ENCODE data around the gene PEX6. TPM values are rescaled to one million over a fixed set of nuclear protein-coding genes. Genes with fewer than 3 reads are reported as not detected.

The PEX6 gene
- total and polyA plus RNA-seq, 2 of the 13 experiments (the other 11 are each of a cell fraction or from before 2014, with no cell fraction given), result 5.1 to 6.7 TPM

- POLR2A ChIA-PET, result interaction anchor here (2.5 kb wide), 1 partner anchor 21 kb away, joined by 13 read pairs; the partner anchor contains the start of gene PPP2R5D
- H3K4me3 ChIP-seq (replicated peaks in 1 of 3; ENCODE audit: insufficient read depth in 1 of 3, low read depth in 2 of 3, low read length in 3 of 3), result no peak overlapping the region
- H3K9ac ChIP-seq (ENCODE audit: insufficient read depth, low read depth, low read length), result no peak overlapping the region
- H2AFZ ChIP-seq (ENCODE audit: low read length), result no peak overlapping the region
- no peak overlapping the region for H3K27ac ChIP-seq (ENCODE audit: extremely low read length, insufficient read depth, low read length)
- CTCF ChIA-PET (ENCODE audit: low intra/inter-chr PET ratio, low total read pairs), result interaction anchor here (1.0 kb wide), 1 partner anchor 181 kb away, joined by 3 read pairs; no protein-coding TSS in a partner anchor
- peaks cover 33% of the 10 kb centered on the region for H3K4me1 ChIP-seq (ENCODE audit: insufficient read depth, low read length)
- FAIRE-seq, result no peak
- no peak; the same call in 2 of the 3 replicates for ATAC-seq
- whole genome bisulfite sequencing (ENCODE audit: low lambda C conversion rate), result 83% methylated on average over 9 of the region's 12 CpGs
- intact Hi-C loops (cut with micrococcal nuclease; ENCODE audit: unreplicated experiment) (loop anchor here (5.0 kb wide), 1 partner anchor 49 kb away; the partner anchor contains the start of genes KLHDC3 and MEA1), in situ Hi-C loops (cut with HindIII; ENCODE audit: extremely low pct_ligation_motif_present, low pct_unique_long_range_greater_than_20kb) (no loop called here)
- H3K27me3 ChIP-seq (ENCODE audit: control insufficient read depth in 1 of 2, insufficient read depth in 2 of 2, low read length in 2 of 2), result no peaks in the 10 kb centered on the region; a peak in 1 of 5 replicates
- H3K4me2 ChIP-seq (ENCODE audit: low read depth, low read length), result no peak overlapping the region
- no peaks in the 10 kb centered on the region for H3K9me3 ChIP-seq (ENCODE audit: low read length)
- no peaks in the 10 kb centered on the region for H3K79me2 ChIP-seq (ENCODE audit: insufficient read depth, low read length)
- no TSS peak for BruUV-seq (replicated peaks)
- 0 out of 5 replicates have a peak, but pooled peaks cover 0 to 1% of the 10 kb centered on the region in 2 experiments for H3K36me3 ChIP-seq (replicated peaks in 1 of 2; ENCODE audit: control insufficient read depth in 1 of 2, insufficient read depth in 2 of 2, low read length in 2 of 2)
- no peaks in the 10 kb centered on the region for H4K20me1 ChIP-seq (ENCODE audit: insufficient read depth, low read length)
- DNase-seq (ENCODE audit: low spot score), result no peak
- no peak for TF ChIP-seq ZNF17 (CRISPR knock-in tag; IDR thresholded peaks at IDR 0.05)
- TF ChIP-seq ATF7 (IDR thresholded peaks at IDR 0.05), result no peak
- TF ChIP-seq ATF7 (CRISPR knock-in tag; IDR thresholded peaks at IDR 0.05), result 0 out of 2 replicates have a peak, but pooled peaks have one; percentile 6
- no peak for TF ChIP-seq NFIB (CRISPR knock-in tag; IDR thresholded peaks at IDR 0.05; ENCODE audit: borderline replicate concordance)
- TF ChIP-seq ZNF496 (CRISPR knock-in tag; IDR thresholded peaks at IDR 0.05; ENCODE audit: insufficient replicate concordance), result no peak
- TF ChIP-seq POGZ (CRISPR knock-in tag; IDR thresholded peaks at IDR 0.05), result no peak
- no peak for TF ChIP-seq TRIM22 (IDR thresholded peaks at IDR 0.05)
- TF ChIP-seq ZNF382 (CRISPR knock-in tag; IDR thresholded peaks at IDR 0.05; ENCODE audit: borderline replicate concordance), result no peak
- no peak for TF ChIP-seq IRF9 (CRISPR knock-in tag; IDR thresholded peaks at IDR 0.05; ENCODE audit: borderline replicate concordance)
- TF ChIP-seq MATR3 (CRISPR knock-in tag; IDR thresholded peaks at IDR 0.05), result no peak
- TF ChIP-seq ZGPAT (CRISPR knock-in tag; IDR thresholded peaks at IDR 0.05), result no peak
- no peak for TF ChIP-seq MIER2 (CRISPR knock-in tag; IDR thresholded peaks at IDR 0.05)
- TF ChIP-seq ZSCAN30 (CRISPR knock-in tag; IDR thresholded peaks at IDR 0.05), result no peak
- no peak for TF ChIP-seq GPBP1L1 (CRISPR knock-in tag; IDR thresholded peaks at IDR 0.05)
- TF ChIP-seq ZNF776 (CRISPR knock-in tag; IDR thresholded peaks at IDR 0.05), result no peak
These were observed 15.7 kb downstream of the PEX6 start for GRCh38 chr6:42963179-42963854.

All from HepG2 (cell line).